Measurements from ENCODE around the gene NR2C2AP. TPM values are rescaled to one million over a fixed set of nuclear protein-coding genes. Genes with fewer than 3 reads are reported as not detected.

The NR2C2AP gene
- total RNA-seq, 1 donor from 2014 or later, result 12.5 TPM

GRCh38 chr19:19212916-19213315, 9.7 kb upstream of the NR2C2AP start:
- Histone ChIP-seq H3K27ac (no peak overlapping the region), H3K4me1 (no peaks in the 10 kb centered on the region), H3K4me3 (no peak overlapping the region), H3K36me3 (no peaks in the 10 kb centered on the region), H3K27me3 (peaks cover 7% of the 10 kb centered on the region), H3K9me3 (no peaks in the 10 kb centered on the region)
- intact Hi-C loops (cut with DNase I), result loop anchor here (1.0 kb wide), 1 partner anchor 45 kb away; no protein-coding TSS in a partner anchor
- TF ChIP-seq POLR2A (IDR thresholded peaks at IDR 0.05) (no peak), CTCF (IDR thresholded peaks at IDR 0.05) (no peak), POLR2AphosphoS5 (IDR thresholded peaks at IDR 0.05; ENCODE audit: insufficient read depth in 1 of 2, low read depth in 1 of 2) (no peak)
- no peak for DNase-seq (ENCODE audit: extremely low spot score in 2 of 2)

GRCh38 chr19:19211499-19212420, 8.5 kb upstream of the NR2C2AP start, which contains the start of gene NCAN:
Gene NCAN (plus strand): TSS chr19:19211958. CDS start chr19:19216954, 4,996 bp downstream.
- intact Hi-C loops (cut with DNase I), result no loop called here
- Histone ChIP-seq H3K4me3 (no peak within 1 kb of the TSS), H3K4me1 (no peaks in the 10 kb centered on the region), H3K27me3 (peaks cover 7% of the 10 kb centered on the region), H3K36me3 (no peaks in the 10 kb centered on the region), H3K27ac (no peak within 1 kb of the TSS), H3K9me3 (no peaks in the 10 kb centered on the region)
- DNase-seq (ENCODE audit: extremely low spot score in 2 of 2), result peak in 1 of 2 donors; percentile 52
- no peak for TF ChIP-seq POLR2A (IDR thresholded peaks at IDR 0.05)
- TF ChIP-seq POLR2AphosphoS5 (IDR thresholded peaks at IDR 0.05; ENCODE audit: insufficient read depth in 1 of 2, low read depth in 1 of 2), result no peak
- no peak for TF ChIP-seq CTCF (IDR thresholded peaks at IDR 0.05)

GRCh38 chr19:19209372-19209771, 6.2 kb upstream of the NR2C2AP start:
- intact Hi-C loops (cut with DNase I), result no loop called here
- Histone ChIP-seq H3K4me1 (no peaks in the 10 kb centered on the region), H3K9me3 (no peaks in the 10 kb centered on the region), H3K27me3 (peaks cover 7% of the 10 kb centered on the region), H3K27ac (no peak overlapping the region), H3K4me3 (no peak overlapping the region), H3K36me3 (no peaks in the 10 kb centered on the region)
- TF ChIP-seq POLR2AphosphoS5 (IDR thresholded peaks at IDR 0.05; ENCODE audit: insufficient read depth in 1 of 2, low read depth in 1 of 2), result no peak
- TF ChIP-seq POLR2A (IDR thresholded peaks at IDR 0.05), result no peak
- no peak for DNase-seq (ENCODE audit: extremely low spot score in 2 of 2)

GRCh38 chr19:19207637-19208572, 4.7 kb upstream of the NR2C2AP start:
- Histone ChIP-seq H3K4me3 (no peak overlapping the region), H3K36me3 (no peaks in the 10 kb centered on the region), H3K27ac (no peak overlapping the region), H3K27me3 (peaks cover 7% of the 10 kb centered on the region), H3K4me1 (no peaks in the 10 kb centered on the region), H3K9me3 (no peaks in the 10 kb centered on the region)
- no peak for DNase-seq (ENCODE audit: extremely low spot score in 2 of 2)
- intact Hi-C loops (cut with DNase I), result no loop called here
- TF ChIP-seq POLR2A (IDR thresholded peaks at IDR 0.05), result no peak
- no peak for TF ChIP-seq POLR2AphosphoS5 (IDR thresholded peaks at IDR 0.05; ENCODE audit: insufficient read depth in 1 of 2, low read depth in 1 of 2)
- TF ChIP-seq CTCF (IDR thresholded peaks at IDR 0.05), result no peak

GRCh38 chr19:19206938-19207337, 3.7 kb upstream of the NR2C2AP start:
- Histone ChIP-seq H3K27ac (no peak overlapping the region), H3K4me3 (no peak overlapping the region), H3K36me3 (no peaks in the 10 kb centered on the region), H3K27me3 (peaks cover 7% of the 10 kb centered on the region), H3K4me1 (peaks cover 9% of the 10 kb centered on the region), H3K9me3 (no peaks in the 10 kb centered on the region)
- intact Hi-C loops (cut with DNase I), result no loop called here
- DNase-seq (ENCODE audit: extremely low spot score in 2 of 2), result no peak
- TF ChIP-seq POLR2AphosphoS5 (IDR thresholded peaks at IDR 0.05; ENCODE audit: insufficient read depth in 1 of 2, low read depth in 1 of 2) (no peak), POLR2A (IDR thresholded peaks at IDR 0.05) (no peak), CTCF (IDR thresholded peaks at IDR 0.05) (no peak)

Data from vagina (tissue), 2 donors.